HT-29 (cell line): ENCODE data around the gene ELK1. TPM values are rescaled to one million over a fixed set of nuclear protein-coding genes. Genes with fewer than 3 reads are reported as not detected.

Source experiments
- DNase-seq: peaks from one replicate; pipeline ENCODE4 v3.0.0-alpha.2; 2015; ENCODE audit warnings: low spot score
- total RNA-seq: library from RNA; depleted of rRNA; stranded (reverse); fragments of >200 nt; shearing (Covaris generic); gene quantifications from 2 replicates; pipeline ENCODE4 v1.2.3, GENCODE V29; 2014

Gene ELK1
- total RNA-seq, 1 experiment from 2014 or later, result 53.4 TPM

GRCh38 chrX:47646636-47647035, 3.7 kb downstream of the ELK1 start:
- DNase-seq, result no peak

GRCh38 chrX:47645530-47645929, 4.8 kb downstream of the ELK1 start:
- no peak for DNase-seq

GRCh38 chrX:47644557-47645091, 5.7 kb downstream of the ELK1 start:
- peak; percentile 59 for DNase-seq

GRCh38 chrX:47643926-47644325, 6.4 kb downstream of the ELK1 start:
- DNase-seq, result no peak

- no peak for DNase-seq
Observed at GRCh38 chrX:47638816-47639215, 11.5 kb downstream of the ELK1 start.

- DNase-seq, result no peak
Observed at GRCh38 chrX:47637546-47638195, 12.7 kb downstream of the ELK1 start.

GRCh38 chrX:47634871-47635575, 15.3 kb downstream of the ELK1 start:
- DNase-seq, result no peak

GRCh38 chrX:47633689-47634590, 16.4 kb downstream of the ELK1 start:
- DNase-seq, result no peak

- no peak for DNase-seq
Observed at GRCh38 chrX:47632666-47633065, 17.7 kb downstream of the ELK1 start.

- DNase-seq, result no peak
Observed at GRCh38 chrX:47631676-47632075, 18.7 kb downstream of the ELK1 start.

- no peak for DNase-seq
Observed at GRCh38 chrX:47629419-47630200, 20.8 kb downstream of the ELK1 start, which contains the start of gene CFP. Gene CFP, minus strand, starts transcription at chrX:47629930. Its CDS starts 86 bp downstream, at chrX:47629844.

- peak; percentile 24 for DNase-seq
Observed at GRCh38 chrX:47628982-47629381, 21.4 kb downstream of the ELK1 start.

GRCh38 chrX:47625365-47625764, 25.0 kb downstream of the ELK1 start:
- no peak for DNase-seq

- peak; percentile 57 for DNase-seq
Observed at GRCh38 chrX:47623540-47624027, 26.8 kb downstream of the ELK1 start.

GRCh38 chrX:47621851-47622250, 28.5 kb downstream of the ELK1 start:
- DNase-seq, result no peak

- DNase-seq, result no peak
Observed at GRCh38 chrX:47620303-47620685, 30.1 kb downstream of the ELK1 start.

GRCh38 chrX:47619486-47620302, 30.7 kb downstream of the ELK1 start, which contains the start of gene SYN1:
Gene SYN1, minus strand, starts transcription at chrX:47619857. Its CDS starts 129 bp downstream, at chrX:47619728.
- DNase-seq, result no peak

- no peak for DNase-seq
Observed at GRCh38 chrX:47618923-47619485, 31.4 kb downstream of the ELK1 start.

GRCh38 chrX:47614618-47615017, 35.7 kb downstream of the ELK1 start:
- no peak for DNase-seq

- DNase-seq, result no peak
Observed at GRCh38 chrX:47613082-47613481, 37.3 kb downstream of the ELK1 start.
